Measurements from ENCODE around the gene VAV2. TPM values are rescaled to one million over a fixed set of nuclear protein-coding genes. Genes with fewer than 3 reads are reported as not detected.

VAV2 gene
- total RNA-seq, 1 experiment from 2014 or later: 24.7 TPM

DNA sequence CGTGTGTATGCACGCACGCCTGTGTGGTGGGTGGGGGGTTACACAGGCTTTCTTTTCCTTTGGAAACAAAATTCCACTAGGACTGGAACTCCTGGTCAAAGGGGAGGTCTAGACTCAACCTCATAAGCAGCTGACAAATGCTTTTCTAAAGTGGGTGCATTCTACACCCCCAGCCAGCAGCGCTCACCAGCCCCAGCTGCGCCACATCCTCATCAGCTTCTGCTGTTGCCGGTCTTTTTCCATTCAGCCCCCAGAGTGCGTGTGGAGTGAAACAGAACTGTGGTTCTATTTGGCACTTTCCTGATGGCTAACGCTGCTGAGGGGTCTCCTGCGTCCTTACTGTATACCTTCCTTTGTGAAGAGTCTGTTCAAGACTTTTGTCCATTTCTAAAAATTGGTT, 176.3 kb downstream of the VAV2 start:
- in situ Hi-C loops (cut with HindIII; ENCODE audit: low pct_unique_long_range_greater_than_20kb, low sequenced_read_pairs) (no loop called here), intact Hi-C loops (cut with micrococcal nuclease; ENCODE audit: unreplicated experiment) (no loop called here)
- Histone ChIP-seq H3K27me3 (ENCODE audit: control insufficient read depth, insufficient read depth, low read length) (no peaks in the 10 kb centered on the region), H3K27ac (ENCODE audit: low read length) (no peak overlapping the region), H3K4me1 (ENCODE audit: control insufficient read depth, insufficient read depth, low read length) (no peaks in the 10 kb centered on the region), H3K36me3 (ENCODE audit: control insufficient read depth, insufficient read depth, low read length) (no peaks in the 10 kb centered on the region), H3K4me3 (ENCODE audit: low read depth in 2 of 2, low read length in 2 of 2) (no peak overlapping the region), H3K9me3 (ENCODE audit: control insufficient read depth, insufficient read depth, low read depth, low read length) (no peaks in the 10 kb centered on the region)
- ChIA-PET CTCF (no interaction called here), POLR2A (no interaction called here)
- TF ChIP-seq TCF7L2 (IDR thresholded peaks at IDR 0.05; ENCODE audit: low read depth, low read length) (no peak), REST (IDR thresholded peaks at IDR 0.05; ENCODE audit: insufficient read depth in 1 of 2, low read depth in 2 of 2, low read length in 1 of 2) (no peak), SIN3A (IDR thresholded peaks at IDR 0.05; ENCODE audit: borderline replicate concordance, insufficient read depth, low read depth, low read length) (no peak), CTCF (IDR thresholded peaks at IDR 0.05) (no peak), POLR2AphosphoS5 (IDR thresholded peaks at IDR 0.05; ENCODE audit: low read depth, low read length) (no peak)
- no peak for DNase-seq (ENCODE audit: low read depth, low spot score)
- TSS peak; percentile 45 for BruUV-seq (replicated peaks)
- no peak for ATAC-seq

GRCh38 chr9:133814586-133815208, 177.4 kb downstream of the VAV2 start:
- CTCF ChIA-PET: no interaction called here
- H3K9me3 ChIP-seq (ENCODE audit: control insufficient read depth, insufficient read depth, low read depth, low read length): no peaks in the 10 kb centered on the region
- H3K27me3 ChIP-seq (ENCODE audit: control insufficient read depth, insufficient read depth, low read length): no peaks in the 10 kb centered on the region
- H3K4me1 ChIP-seq (ENCODE audit: control insufficient read depth, insufficient read depth, low read length): no peaks in the 10 kb centered on the region
- POLR2A ChIA-PET: no interaction called here
- intact Hi-C loops (cut with micrococcal nuclease; ENCODE audit: unreplicated experiment) (no loop called here), in situ Hi-C loops (cut with HindIII; ENCODE audit: low pct_unique_long_range_greater_than_20kb, low sequenced_read_pairs) (no loop called here)
- H3K36me3 ChIP-seq (ENCODE audit: control insufficient read depth, insufficient read depth, low read length): no peaks in the 10 kb centered on the region
- no peak for DNase-seq (ENCODE audit: low read depth, low spot score)
- BruUV-seq (replicated peaks): no TSS peak
- H3K4me3 ChIP-seq (ENCODE audit: low read depth in 2 of 2, low read length in 2 of 2): no peak overlapping the region
- no peak for TF ChIP-seq REST (IDR thresholded peaks at IDR 0.05; ENCODE audit: insufficient read depth in 1 of 2, low read depth in 2 of 2, low read length in 1 of 2)
- no peak for ATAC-seq
- H3K27ac ChIP-seq (ENCODE audit: low read length): no peak overlapping the region
